ENCODE data around the gene ARHGEF18. TPM values are rescaled to one million over a fixed set of nuclear protein-coding genes. Genes with fewer than 3 reads are reported as not detected.
"Not testable (repeated sequence)": the region's sequence is repeated elsewhere in the genome, so short reads cannot be mapped to it uniquely, and the experiment has no call there.

Gene ARHGEF18
- 10 to 100 TPM; 27.7 to 34.0 (median 34.0) TPM for polyA plus RNA-seq (ENCODE audit: insufficient read length in 3 of 3)
- long read RNA-seq, donor 1 = 0 reads
- long read RNA-seq, donor 2 = 0 reads
- long read RNA-seq, donor 3, partial matches to known transcripts = 11 of 11 reads
- long read RNA-seq, donor 3, other reads (novel, unspliced or antisense) = 0 of 11 reads
- long read RNA-seq, donor 4, full-length matches to known transcripts = 1 of 8 reads
- long read RNA-seq, donor 4, partial matches to known transcripts = 7 of 8 reads
- long read RNA-seq, donor 4, other reads (novel, unspliced or antisense) = 0 of 8 reads
- long read RNA-seq, donor 5 = 0 reads
- long read RNA-seq, donor 6 = 0 reads
- long read RNA-seq, donor 7 = 0 reads
- long read RNA-seq, donor 8 = 0 reads
- long read RNA-seq, donor 9, partial matches to known transcripts = 5 of 11 reads
- long read RNA-seq, donor 9, other reads (novel, unspliced or antisense) = 6 of 11 reads
- long read RNA-seq, donor 10 = 0 reads
- long read RNA-seq, donor 11 = 0 reads
- long read RNA-seq, donor 12 = 0 reads
- long read RNA-seq, donor 13 = 0 reads
- long read RNA-seq, donor 14 = 0 reads
- long read RNA-seq, donor 15 = 0 reads
- long read RNA-seq, donor 16, full-length matches to known transcripts = 1 of 11 reads
- long read RNA-seq, donor 16, partial matches to known transcripts = 10 of 11 reads
- long read RNA-seq, donor 16, other reads (novel, unspliced or antisense) = 0 of 11 reads

GRCh38 chr19:7348587-7349230 lies at the start of gene ARHGEF18:
TSS of gene ARHGEF18 (plus strand) at chr19:7348937. CDS start at chr19:7362891, 13,954 bp downstream.
- DNase-seq (ENCODE audit: extremely low read depth in 1 of 11, low read depth in 9 of 11, low spot score in 4 of 11) = no peak

- DNase-seq (ENCODE audit: extremely low read depth in 1 of 11, low read depth in 9 of 11, low spot score in 4 of 11) = no peak
Observed at GRCh38 chr19:7301525-7301924, 47.2 kb upstream of the ARHGEF18 start.

GRCh38 chr19:7303470-7303869 lies 45.3 kb upstream of the ARHGEF18 start:
- DNase-seq (ENCODE audit: extremely low read depth in 1 of 11, low read depth in 9 of 11, low spot score in 4 of 11) = no peak

- no peak for DNase-seq (ENCODE audit: extremely low read depth in 1 of 11, low read depth in 9 of 11, low spot score in 4 of 11)
Observed at GRCh38 chr19:7304200-7304599, 44.5 kb upstream of the ARHGEF18 start.

GRCh38 chr19:7307590-7308218 lies 41.0 kb upstream of the ARHGEF18 start:
- DNase-seq (ENCODE audit: extremely low read depth in 1 of 11, low read depth in 9 of 11, low spot score in 4 of 11) = no peak

- DNase-seq (ENCODE audit: extremely low read depth in 1 of 11, low read depth in 9 of 11, low spot score in 4 of 11) = not testable (repeated sequence)
Observed at GRCh38 chr19:7308327-7308726, 40.4 kb upstream of the ARHGEF18 start.

GRCh38 chr19:7311911-7312310 lies 36.8 kb upstream of the ARHGEF18 start:
- no peak for DNase-seq (ENCODE audit: extremely low read depth in 1 of 11, low read depth in 9 of 11, low spot score in 4 of 11)

- DNase-seq (ENCODE audit: extremely low read depth in 1 of 11, low read depth in 9 of 11, low spot score in 4 of 11) = no peak
Observed at GRCh38 chr19:7312816-7313215, 35.9 kb upstream of the ARHGEF18 start.

GRCh38 chr19:7318176-7318575 lies 30.6 kb upstream of the ARHGEF18 start:
- DNase-seq (ENCODE audit: extremely low read depth in 1 of 11, low read depth in 9 of 11, low spot score in 4 of 11) = no peak

GRCh38 chr19:7326105-7326877 lies 22.4 kb upstream of the ARHGEF18 start:
- no peak for DNase-seq (ENCODE audit: extremely low read depth in 1 of 11, low read depth in 9 of 11, low spot score in 4 of 11)

GRCh38 chr19:7327802-7328201 lies 20.9 kb upstream of the ARHGEF18 start:
- no peak for DNase-seq (ENCODE audit: extremely low read depth in 1 of 11, low read depth in 9 of 11, low spot score in 4 of 11)

- DNase-seq (ENCODE audit: extremely low read depth in 1 of 11, low read depth in 9 of 11, low spot score in 4 of 11) = no peak
Observed at GRCh38 chr19:7328647-7329046, 20.1 kb upstream of the ARHGEF18 start.

- no peak for DNase-seq (ENCODE audit: extremely low read depth in 1 of 11, low read depth in 9 of 11, low spot score in 4 of 11)
Observed at GRCh38 chr19:7331446-7331845, 17.3 kb upstream of the ARHGEF18 start.

GRCh38 chr19:7333198-7334118 lies 15.3 kb upstream of the ARHGEF18 start:
- DNase-seq (ENCODE audit: extremely low read depth in 1 of 11, low read depth in 9 of 11, low spot score in 4 of 11) = no peak

- DNase-seq (ENCODE audit: extremely low read depth in 1 of 11, low read depth in 9 of 11, low spot score in 4 of 11) = no peak
Observed at GRCh38 chr19:7336321-7336973, 12.3 kb upstream of the ARHGEF18 start.

- no peak for DNase-seq (ENCODE audit: extremely low read depth in 1 of 11, low read depth in 9 of 11, low spot score in 4 of 11)
Observed at GRCh38 chr19:7337380-7338194, 11.2 kb upstream of the ARHGEF18 start.
